CD4-positive, alpha-beta T cell (primary cell): ENCODE results near the gene RTL1. TPM values are rescaled to one million over a fixed set of nuclear protein-coding genes. Genes with fewer than 3 reads are reported as not detected.
A peak's percentile ranks its signal among the peaks of the same experiment; 100 is the strongest.

ENCODE experiments used
- ATAC-seq: fragments of 200-7000 bp; cut with Tn5 transposase; one replicate; pipeline ENCODE4 v1.10.0; 2022; ENCODE audit warnings: mild to moderate bottlenecking; ENCODE audit not compliant: poor library complexity
- CTCF ChIA-PET: fragments of 350-600 bp; sonication (Branson Sonifier 250); formaldehyde crosslinking; loops from one replicate; lab custom pipeline; 2021; ENCODE audit warnings: antibody characterized with exemption, inconsistent platforms; lab: Charles Lee
- POLR2A ChIA-PET: fragments of 350-600 bp; sonication (Branson Sonifier 250); formaldehyde crosslinking; loops from one replicate; lab custom pipeline; 2021; ENCODE audit warnings: antibody characterized with exemption, inconsistent platforms; lab: Charles Lee
- DNase-seq, 14 experiments: peaks; one replicate each; pipeline ENCODE4 v3.0.0-alpha.2; 2013 to 2020; ENCODE audit warnings: mixed read lengths in 2 of 14
- H3K27ac ChIP-seq, 2 donors: one replicate each; pipeline versions ENCODE4 v1.5.1 to v1.7.0; 2013; ENCODE audit warnings: low read length in 2 of 2, low read depth in 1 of 2, mild to moderate bottlenecking in 1 of 2
- H3K27me3 ChIP-seq, 2 experiments: 1 replicate in 1 of 2; 2 replicates in 1 of 2; pipeline versions ENCODE4 v1.6.1 to v1.7.0; 2013; ENCODE audit warnings: low read length in 2 of 2, control low read depth in 1 of 2, mild to moderate bottlenecking in 1 of 2, moderate library complexity in 1 of 2; ENCODE audit not compliant: insufficient read depth in 2 of 2, control insufficient read depth in 1 of 2
- H3K36me3 ChIP-seq: one replicate; pipeline ENCODE4 v1.6.1; 2013; ENCODE audit warnings: low read length, control low read depth; ENCODE audit not compliant: insufficient read depth
- H3K4me1 ChIP-seq: one replicate; pipeline ENCODE4 v1.6.1; 2013; ENCODE audit warnings: low read length, control low read depth; ENCODE audit not compliant: insufficient read depth
- H3K4me3 ChIP-seq: one replicate; pipeline ENCODE4 v1.5.1; 2013; ENCODE audit warnings: mild to moderate bottlenecking, low read length, moderate library complexity
- H3K9me3 ChIP-seq, 2 experiments: 1 replicate in 1 of 2; 2 replicates in 1 of 2; pipeline versions ENCODE4 v1.6.1 to v1.7.0; 2013; ENCODE audit warnings: low read length in 2 of 2, mild to moderate bottlenecking in 2 of 2, control low read depth in 1 of 2, moderate library complexity in 1 of 2; ENCODE audit not compliant: control insufficient read depth in 1 of 2, insufficient read depth in 1 of 2
- H3K27ac Mint-ChIP-seq: one replicate; pipeline ENCODE4 v1.8.0; 2020; ENCODE audit warnings: mixed read lengths
- H3K27me3 Mint-ChIP-seq: one replicate; pipeline ENCODE4 v1.8.0; 2021; ENCODE audit warnings: mixed read lengths
- H3K36me3 Mint-ChIP-seq: one replicate; pipeline ENCODE4 v1.8.0; 2021; ENCODE audit warnings: low read depth, mixed read lengths
- H3K4me1 Mint-ChIP-seq: one replicate; pipeline ENCODE4 v1.8.0; 2021; ENCODE audit warnings: low read depth, mixed read lengths
- H3K4me3 Mint-ChIP-seq: one replicate; pipeline ENCODE4 v1.8.0; 2020; ENCODE audit warnings: mild to moderate bottlenecking, mixed read lengths
- H3K9me3 Mint-ChIP-seq: one replicate; pipeline ENCODE4 v1.8.0; 2020; ENCODE audit warnings: mixed read lengths
- intact Hi-C, 2 experiments: fragments of 100-400 bp; cut with DNase I in 1 of 2; cut with micrococcal nuclease in 1 of 2; formaldehyde crosslinking; loops; one replicate each; pipeline versions ENCODE4 v1.15.1 to v1.9.0; 2023 to 2025; cut with DNase I, micrococcal nuclease
- total RNA-seq, 174 experiments: library from RNA in 2 of 174; stranded (reverse) in 2 of 174; gene quantifications; one replicate each; pipeline ENCODE4 v1.2.3 and lab custom pipeline; 2021 to 2026
- TF ChIP-seq, protein P1 (sequence below): fragments of 200-600 bp; IDR thresholded peaks from one replicate; pipeline ENCODE4 v1.8.0; 2022; ENCODE audit warnings: antibody characterized with exemption, mild to moderate bottlenecking

The RTL1 gene
- total RNA-seq, 2 experiments from 2014 or later, result not detected

- no peak for ATAC-seq
- ChIA-PET CTCF (no interaction called here), POLR2A (no interaction called here)
- TF ChIP-seq, protein P1, sequence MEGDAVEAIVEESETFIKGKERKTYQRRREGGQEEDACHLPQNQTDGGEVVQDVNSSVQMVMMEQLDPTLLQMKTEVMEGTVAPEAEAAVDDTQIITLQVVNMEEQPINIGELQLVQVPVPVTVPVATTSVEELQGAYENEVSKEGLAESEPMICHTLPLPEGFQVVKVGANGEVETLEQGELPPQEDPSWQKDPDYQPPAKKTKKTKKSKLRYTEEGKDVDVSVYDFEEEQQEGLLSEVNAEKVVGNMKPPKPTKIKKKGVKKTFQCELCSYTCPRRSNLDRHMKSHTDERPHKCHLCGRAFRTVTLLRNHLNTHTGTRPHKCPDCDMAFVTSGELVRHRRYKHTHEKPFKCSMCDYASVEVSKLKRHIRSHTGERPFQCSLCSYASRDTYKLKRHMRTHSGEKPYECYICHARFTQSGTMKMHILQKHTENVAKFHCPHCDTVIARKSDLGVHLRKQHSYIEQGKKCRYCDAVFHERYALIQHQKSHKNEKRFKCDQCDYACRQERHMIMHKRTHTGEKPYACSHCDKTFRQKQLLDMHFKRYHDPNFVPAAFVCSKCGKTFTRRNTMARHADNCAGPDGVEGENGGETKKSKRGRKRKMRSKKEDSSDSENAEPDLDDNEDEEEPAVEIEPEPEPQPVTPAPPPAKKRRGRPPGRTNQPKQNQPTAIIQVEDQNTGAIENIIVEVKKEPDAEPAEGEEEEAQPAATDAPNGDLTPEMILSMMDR, result no peak
- Mint-ChIP-seq H3K27me3 (no peaks in the 10 kb centered on the region), H3K27ac (no peak overlapping the region), H3K36me3 (no peaks in the 10 kb centered on the region), H3K4me1 (no peaks in the 10 kb centered on the region), H3K9me3 (no peaks in the 10 kb centered on the region), H3K4me3 (no peak overlapping the region)
- no peak overlapping the region for H3K4me3 ChIP-seq
- H3K36me3 ChIP-seq, result no peaks in the 10 kb centered on the region
- no peak overlapping the region for H3K27ac ChIP-seq
- no peak for DNase-seq
- no peaks in the 10 kb centered on the region for H3K27me3 ChIP-seq
- intact Hi-C loops, result no loop called here
- H3K4me1 ChIP-seq, result no peaks in the 10 kb centered on the region
- no peaks in the 10 kb centered on the region for H3K9me3 ChIP-seq
These were observed 34.7 kb downstream of the RTL1 start for GRCh38 chr14:100868621-100869370.

- H3K4me3 ChIP-seq, result no peak overlapping the region
- no peaks in the 10 kb centered on the region for H3K27me3 Mint-ChIP-seq
- H3K27ac ChIP-seq, result no peak overlapping the region
- ChIA-PET CTCF (no interaction called here), POLR2A (no interaction called here)
- no peaks in the 10 kb centered on the region for H3K4me1 ChIP-seq
- no peaks in the 10 kb centered on the region for H3K9me3 ChIP-seq
- intact Hi-C loops, result no loop called here
- TF ChIP-seq, protein P1, result no peak
- H3K4me1 Mint-ChIP-seq, result no peaks in the 10 kb centered on the region
- no peaks in the 10 kb centered on the region for H3K27me3 ChIP-seq
- H3K27ac Mint-ChIP-seq, result no peak overlapping the region
- no peaks in the 10 kb centered on the region for H3K36me3 Mint-ChIP-seq
- no peaks in the 10 kb centered on the region for H3K36me3 ChIP-seq
- H3K9me3 Mint-ChIP-seq, result no peaks in the 10 kb centered on the region
- no peak for ATAC-seq
- H3K4me3 Mint-ChIP-seq, result no peak overlapping the region
- no peak for DNase-seq
These were observed 35.7 kb downstream of the RTL1 start for GRCh38 chr14:100867631-100868315.

DNA sequence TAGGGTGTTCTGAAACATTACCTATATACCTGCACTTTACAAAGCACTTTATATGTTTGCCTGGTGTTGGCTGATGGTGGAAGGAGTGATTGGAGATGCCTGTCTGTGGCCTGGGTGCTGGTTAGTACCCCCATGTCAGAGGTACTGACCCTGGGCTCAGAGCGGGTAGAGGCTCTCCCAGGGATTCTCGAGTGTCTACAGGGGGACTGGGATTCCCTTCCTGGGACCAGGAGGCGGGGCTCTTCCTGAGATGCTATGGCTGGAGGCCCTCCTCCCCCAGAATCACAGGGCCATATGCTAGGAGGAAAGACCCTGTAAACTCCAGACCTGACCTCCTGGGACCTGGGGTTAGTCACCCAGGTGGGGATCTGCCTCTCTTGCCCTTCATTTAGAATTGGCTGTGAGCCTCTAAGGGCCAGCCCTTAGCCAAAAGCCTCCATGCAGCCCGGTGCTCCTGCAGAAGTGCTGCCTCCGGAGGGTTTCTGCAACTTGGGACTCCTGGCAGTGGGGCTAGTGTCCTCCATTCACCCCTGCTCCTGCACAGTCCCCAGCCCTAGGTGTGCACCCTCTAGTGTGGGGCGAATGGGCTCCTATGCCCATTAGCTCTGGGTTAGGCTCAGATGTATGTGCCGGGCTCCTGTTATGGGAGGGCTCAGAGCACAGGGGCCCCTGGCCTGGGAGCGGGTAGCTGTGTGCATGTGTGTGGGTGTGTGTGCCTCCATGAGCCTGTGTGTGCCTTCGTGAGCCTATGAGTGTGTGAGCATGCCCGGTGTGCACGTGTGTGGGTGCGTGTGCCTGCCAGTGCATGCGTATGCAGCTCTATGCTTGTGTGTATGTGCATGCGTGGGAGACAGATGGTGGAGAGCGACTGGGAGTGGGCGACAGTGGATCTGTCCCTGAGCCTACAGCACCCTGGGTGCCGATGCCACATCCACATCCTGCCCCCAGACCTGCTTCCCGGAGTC lies 36.6 kb downstream of the RTL1 start:
- ChIA-PET CTCF (no interaction called here), POLR2A (no interaction called here)
- H3K4me1 ChIP-seq, result no peaks in the 10 kb centered on the region
- intact Hi-C loops, result no loop called here
- Mint-ChIP-seq H3K36me3 (no peaks in the 10 kb centered on the region), H3K9me3 (no peaks in the 10 kb centered on the region), H3K27ac (no peak overlapping the region), H3K27me3 (no peaks in the 10 kb centered on the region), H3K4me3 (no peak overlapping the region), H3K4me1 (no peaks in the 10 kb centered on the region)
- no peak overlapping the region for H3K4me3 ChIP-seq
- no peaks in the 10 kb centered on the region for H3K9me3 ChIP-seq
- DNase-seq, result peak in 1 of 14 experiments; percentile 23
- TF ChIP-seq, protein P1, result no peak
- H3K36me3 ChIP-seq, result no peaks in the 10 kb centered on the region
- no peak overlapping the region for H3K27ac ChIP-seq
- ATAC-seq, result no peak
- no peaks in the 10 kb centered on the region for H3K27me3 ChIP-seq
